ENCODE data around the gene SLC23A2.
"Not testable (repeated sequence)": the region's sequence is repeated elsewhere in the genome, so short reads cannot be mapped to it uniquely, and the experiment has no call there.

Gene SLC23A2

DNA sequence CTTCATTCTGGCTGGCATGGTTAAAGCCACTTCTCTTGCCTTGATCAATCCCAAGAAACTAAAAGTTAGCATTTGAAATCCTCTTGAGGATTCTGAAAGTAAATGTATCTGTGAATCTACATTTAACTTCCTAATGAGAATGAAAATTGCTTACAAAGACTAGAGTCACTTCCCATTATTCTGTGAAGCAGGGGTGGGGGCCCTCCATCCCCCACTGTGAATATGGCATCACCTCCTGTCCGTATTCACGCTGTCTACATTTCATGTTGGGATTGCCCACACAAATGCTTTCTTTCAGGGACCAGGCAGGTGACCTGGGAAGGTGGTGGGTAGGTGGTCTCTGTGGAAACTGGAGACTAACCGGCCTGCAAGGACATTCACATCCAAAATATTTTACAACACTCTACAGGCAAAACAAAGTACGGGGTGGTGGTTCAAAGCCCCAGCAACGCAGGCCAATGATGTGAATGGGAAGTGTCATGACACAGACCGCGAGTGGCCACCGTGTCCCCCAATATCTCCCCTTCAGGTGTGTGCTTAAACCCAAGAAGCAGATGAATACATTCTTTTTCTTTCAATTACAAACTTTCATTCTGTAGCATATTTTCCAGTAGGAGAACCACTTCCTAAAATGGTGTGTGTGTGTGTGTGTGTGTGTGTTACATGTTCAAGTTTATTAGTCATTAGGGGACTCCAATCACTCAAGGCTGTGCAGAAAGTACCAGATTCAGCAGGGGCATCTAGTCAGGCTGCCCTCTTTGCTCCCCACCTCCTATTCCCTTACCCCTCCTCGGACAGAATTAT is 147.4 kb downstream of the SLC23A2 start:
- no peaks in the 10 kb centered on the region for H3K4me1 ChIP-seq (ENCODE audit: control insufficient read depth in 1 of 2, insufficient read depth in 2 of 2, low read length in 2 of 2)
- H3K27me3 ChIP-seq (ENCODE audit: low read depth, low read length): no peaks in the 10 kb centered on the region
- no peak overlapping the region for H3K4me3 ChIP-seq (ENCODE audit: low read depth in 1 of 2, low read length in 2 of 2)
- peaks cover 35 to 45% of the 10 kb centered on the region in 2 donors for H3K36me3 ChIP-seq (ENCODE audit: control insufficient read depth in 1 of 2, insufficient read depth in 2 of 2, low read length in 2 of 2)
- no peak overlapping the region for H3K27ac ChIP-seq (ENCODE audit: low read length)
- H3K9me3 ChIP-seq (ENCODE audit: control insufficient read depth in 1 of 2, low read length in 2 of 2): no peaks in the 10 kb centered on the region

DNA sequence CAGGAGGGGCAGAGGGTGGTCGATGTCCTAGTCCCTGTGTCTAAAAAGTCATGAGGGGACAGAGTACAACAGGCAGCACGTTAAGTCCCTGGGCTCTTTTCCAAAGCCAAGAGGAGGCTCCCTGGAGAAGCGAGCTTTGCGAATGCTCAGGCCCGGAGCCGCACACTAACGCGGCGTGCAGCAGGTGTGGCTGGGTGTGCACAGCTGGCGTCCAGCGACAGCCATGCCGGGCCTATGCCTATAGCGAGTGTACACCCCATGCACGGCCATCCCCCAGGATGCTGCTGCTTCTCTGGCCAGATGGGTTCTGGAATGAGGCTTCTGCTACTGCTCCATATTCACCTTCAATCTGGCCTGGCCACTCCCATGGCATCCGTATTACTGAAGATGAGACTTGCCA is 148.3 kb downstream of the SLC23A2 start:
- no peaks in the 10 kb centered on the region for H3K4me1 ChIP-seq (ENCODE audit: control insufficient read depth in 1 of 2, insufficient read depth in 2 of 2, low read length in 2 of 2)
- peaks cover 25 to 35% of the 10 kb centered on the region in 2 donors for H3K36me3 ChIP-seq (ENCODE audit: control insufficient read depth in 1 of 2, insufficient read depth in 2 of 2, low read length in 2 of 2)
- no peak overlapping the region for H3K27ac ChIP-seq (ENCODE audit: low read length)
- H3K9me3 ChIP-seq (ENCODE audit: control insufficient read depth in 1 of 2, low read length in 2 of 2): no peaks in the 10 kb centered on the region
- H3K27me3 ChIP-seq (ENCODE audit: low read depth, low read length): no peaks in the 10 kb centered on the region
- H3K4me3 ChIP-seq (ENCODE audit: low read depth in 1 of 2, low read length in 2 of 2): no peak overlapping the region

DNA sequence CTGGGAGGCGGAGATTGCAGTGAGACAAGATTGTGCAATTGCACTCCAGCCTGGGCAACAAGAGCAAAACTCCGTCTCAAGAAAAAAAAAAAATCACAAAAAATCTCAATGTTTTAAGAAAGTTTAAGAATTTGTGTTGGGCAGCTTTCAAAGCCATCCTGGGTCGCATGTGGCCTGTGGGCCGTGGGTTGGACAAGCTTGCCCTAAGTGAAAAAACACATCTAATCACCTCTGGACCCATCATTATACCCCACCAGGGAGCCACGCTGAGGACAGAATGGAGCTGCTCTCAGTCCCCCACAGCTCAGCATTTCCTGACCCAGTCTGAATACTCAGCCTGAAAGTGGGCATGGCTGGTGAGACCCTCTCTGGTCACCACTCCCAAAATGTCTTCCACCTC is 150.3 kb downstream of the SLC23A2 start:
- Histone ChIP-seq H3K9me3 (ENCODE audit: control insufficient read depth in 1 of 2, low read length in 2 of 2) (no peaks in the 10 kb centered on the region), H3K4me1 (ENCODE audit: control insufficient read depth in 1 of 2, insufficient read depth in 2 of 2, low read length in 2 of 2) (no peaks in the 10 kb centered on the region), H3K27me3 (ENCODE audit: low read depth, low read length) (no peaks in the 10 kb centered on the region)

DNA sequence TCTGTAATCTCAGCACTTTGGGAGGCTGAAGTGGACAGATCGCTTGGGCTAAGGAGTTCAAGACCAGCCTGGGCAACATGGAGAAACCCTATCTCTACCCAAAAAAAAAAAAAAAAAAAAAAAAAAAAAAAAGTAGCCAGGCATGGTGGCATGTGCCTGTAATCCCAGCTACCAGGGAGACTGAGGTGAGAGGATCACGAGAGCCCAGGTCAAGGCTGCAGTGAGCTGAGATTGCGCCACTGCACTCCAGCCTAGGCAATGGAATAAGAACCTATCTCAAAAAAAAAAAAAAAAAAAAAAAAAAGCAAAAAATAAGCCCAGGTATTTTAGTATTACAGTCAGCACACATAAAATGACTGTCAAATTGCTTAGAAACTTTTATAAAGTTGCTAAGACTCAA is 152.5 kb downstream of the SLC23A2 start:
- not testable (repeated sequence) for H3K4me1 ChIP-seq (ENCODE audit: control insufficient read depth in 1 of 2, insufficient read depth in 2 of 2, low read length in 2 of 2); H3K27me3 ChIP-seq (ENCODE audit: low read depth, low read length); H3K4me3 ChIP-seq (ENCODE audit: low read depth in 1 of 2, low read length in 2 of 2); H3K9me3 ChIP-seq (ENCODE audit: control insufficient read depth in 1 of 2, low read length in 2 of 2); H3K27ac ChIP-seq (ENCODE audit: low read length); H3K36me3 ChIP-seq (ENCODE audit: control insufficient read depth in 1 of 2, insufficient read depth in 2 of 2, low read length in 2 of 2)

More for the DNA sequence above, 150.3 kb downstream of the SLC23A2 start:
- peaks cover 14 to 23% of the 10 kb centered on the region in 2 donors for H3K36me3 ChIP-seq (ENCODE audit: control insufficient read depth in 1 of 2, insufficient read depth in 2 of 2, low read length in 2 of 2)
- H3K4me3 ChIP-seq (ENCODE audit: low read depth in 1 of 2, low read length in 2 of 2): no peak overlapping the region
- H3K27ac ChIP-seq (ENCODE audit: low read length): no peak overlapping the region

DNA sequence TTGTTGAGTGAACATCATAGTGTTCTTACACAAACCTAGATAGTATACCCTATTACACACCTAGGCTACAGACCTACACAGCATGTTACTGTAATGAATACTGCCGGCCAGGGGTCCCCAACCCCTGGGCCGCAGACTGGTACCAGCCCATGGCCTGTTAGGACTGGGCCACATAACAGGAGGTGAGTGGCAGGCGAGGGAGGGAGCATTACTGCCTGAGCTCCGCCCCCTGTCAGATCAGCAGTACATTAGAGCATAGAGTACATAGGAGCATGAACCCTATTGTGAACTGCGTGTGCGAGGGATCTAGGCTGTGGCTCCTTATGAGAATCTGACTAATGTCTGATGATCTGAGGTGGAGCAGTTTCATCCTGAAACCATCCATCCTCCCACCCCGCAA is 153.3 kb downstream of the SLC23A2 start:
- Histone ChIP-seq H3K36me3 (ENCODE audit: control insufficient read depth in 1 of 2, insufficient read depth in 2 of 2, low read length in 2 of 2) (peaks cover 0 to 5% of the 10 kb centered on the region in 2 donors), H3K4me1 (ENCODE audit: control insufficient read depth in 1 of 2, insufficient read depth in 2 of 2, low read length in 2 of 2) (no peaks in the 10 kb centered on the region), H3K9me3 (ENCODE audit: control insufficient read depth in 1 of 2, low read length in 2 of 2) (peaks cover 0 to under 1% of the 10 kb centered on the region in 2 donors), H3K27me3 (ENCODE audit: low read depth, low read length) (no peaks in the 10 kb centered on the region), H3K27ac (ENCODE audit: low read length) (no peak overlapping the region), H3K4me3 (ENCODE audit: low read depth in 1 of 2, low read length in 2 of 2) (no peak overlapping the region)

DNA sequence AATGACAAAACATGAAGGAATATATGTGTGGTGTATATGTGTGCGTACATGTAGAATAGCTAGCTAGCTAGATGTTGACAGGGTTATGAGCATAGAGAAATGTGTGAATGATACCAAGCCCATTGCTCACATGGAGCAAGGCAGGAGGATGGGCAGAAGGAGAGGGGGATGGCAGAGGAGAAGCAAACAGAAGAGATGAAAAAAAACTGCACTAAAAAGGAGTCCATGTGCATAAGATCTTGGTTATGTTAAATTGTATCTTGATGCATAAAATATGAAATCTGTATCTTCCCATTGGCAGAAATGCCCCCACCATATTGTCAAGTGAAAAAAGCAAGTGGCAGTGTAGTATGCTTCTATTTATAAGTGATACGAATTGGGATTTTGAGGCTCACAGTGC is 154.5 kb downstream of the SLC23A2 start:
- H3K4me3 ChIP-seq (ENCODE audit: low read depth in 1 of 2, low read length in 2 of 2): no peak overlapping the region
- no peaks in the 10 kb centered on the region for H3K36me3 ChIP-seq (ENCODE audit: control insufficient read depth in 1 of 2, insufficient read depth in 2 of 2, low read length in 2 of 2)
- no peaks in the 10 kb centered on the region for H3K4me1 ChIP-seq (ENCODE audit: control insufficient read depth in 1 of 2, insufficient read depth in 2 of 2, low read length in 2 of 2)
- H3K9me3 ChIP-seq (ENCODE audit: control insufficient read depth in 1 of 2, low read length in 2 of 2): peaks cover 0 to 2% of the 10 kb centered on the region in 2 donors
- H3K27ac ChIP-seq (ENCODE audit: low read length): no peak overlapping the region
- H3K27me3 ChIP-seq (ENCODE audit: low read depth, low read length): no peaks in the 10 kb centered on the region

DNA sequence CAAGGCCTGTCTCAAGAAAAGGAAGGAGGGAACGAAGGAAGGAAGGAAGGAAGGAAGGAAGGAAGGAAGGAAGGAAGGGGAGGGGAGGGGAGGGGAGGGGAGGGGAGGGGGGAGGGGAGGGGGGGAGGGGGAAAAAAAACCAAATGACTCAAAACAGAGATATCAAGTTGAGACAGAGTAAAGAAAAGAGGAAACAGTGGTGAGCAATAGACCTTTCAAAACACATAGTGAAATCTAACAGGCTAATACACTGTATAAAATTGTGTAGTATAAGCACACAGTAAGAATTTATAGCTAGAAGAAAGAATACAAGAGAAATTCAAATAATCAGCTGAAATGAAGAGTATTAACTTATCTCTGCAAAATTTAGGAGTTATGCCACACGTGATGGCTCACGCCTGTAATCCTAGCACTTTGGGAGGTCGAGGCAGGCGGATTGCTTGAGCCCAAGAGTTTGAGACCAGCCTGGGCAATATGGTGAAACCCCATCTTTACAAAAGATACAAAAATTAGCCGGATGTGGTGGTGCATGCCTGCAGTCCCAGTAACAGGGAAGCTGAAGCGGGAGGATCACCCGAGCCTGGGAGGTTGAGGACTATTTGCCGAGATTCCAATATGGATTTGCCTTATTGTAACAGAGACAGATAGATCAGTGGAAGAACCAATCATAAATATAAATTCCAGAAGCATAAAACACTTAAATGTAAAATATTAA is 156.4 kb downstream of the SLC23A2 start:
- Histone ChIP-seq H3K27ac (ENCODE audit: low read length) (no peak overlapping the region), H3K9me3 (ENCODE audit: control insufficient read depth in 1 of 2, low read length in 2 of 2) (peaks cover 0 to 2% of the 10 kb centered on the region in 2 donors), H3K4me3 (ENCODE audit: low read depth in 1 of 2, low read length in 2 of 2) (no peak overlapping the region), H3K4me1 (ENCODE audit: control insufficient read depth in 1 of 2, insufficient read depth in 2 of 2, low read length in 2 of 2) (no peaks in the 10 kb centered on the region), H3K27me3 (ENCODE audit: low read depth, low read length) (no peaks in the 10 kb centered on the region), H3K36me3 (ENCODE audit: control insufficient read depth in 1 of 2, insufficient read depth in 2 of 2, low read length in 2 of 2) (no peaks in the 10 kb centered on the region)

DNA sequence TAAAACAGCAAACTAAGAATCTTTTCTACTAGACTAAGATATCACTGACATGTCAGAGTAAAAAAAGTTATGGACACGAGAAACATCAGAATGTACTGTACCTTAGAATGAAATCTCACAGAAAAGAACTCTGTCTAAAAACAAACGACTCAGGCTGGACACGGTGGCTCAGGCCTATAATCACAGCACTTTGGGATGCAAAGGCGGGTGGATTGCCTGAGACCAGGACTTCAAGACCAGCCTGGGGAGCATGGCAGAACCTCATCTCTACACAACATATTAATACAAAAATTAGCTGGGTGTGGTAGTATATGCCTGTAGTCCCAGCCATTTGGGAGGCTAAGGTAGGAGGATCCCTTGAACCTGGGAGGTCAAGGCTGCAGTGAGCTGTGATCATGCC is 157.0 kb downstream of the SLC23A2 start:
- H3K36me3 ChIP-seq (ENCODE audit: control insufficient read depth in 1 of 2, insufficient read depth in 2 of 2, low read length in 2 of 2): no peaks in the 10 kb centered on the region
- H3K27ac ChIP-seq (ENCODE audit: low read length): no peak overlapping the region
- H3K4me1 ChIP-seq (ENCODE audit: control insufficient read depth in 1 of 2, insufficient read depth in 2 of 2, low read length in 2 of 2): no peaks in the 10 kb centered on the region
- H3K27me3 ChIP-seq (ENCODE audit: low read depth, low read length): no peaks in the 10 kb centered on the region
- H3K9me3 ChIP-seq (ENCODE audit: control insufficient read depth in 1 of 2, low read length in 2 of 2): peaks cover 0 to 2% of the 10 kb centered on the region in 2 donors
- no peak overlapping the region for H3K4me3 ChIP-seq (ENCODE audit: low read depth in 1 of 2, low read length in 2 of 2)

DNA sequence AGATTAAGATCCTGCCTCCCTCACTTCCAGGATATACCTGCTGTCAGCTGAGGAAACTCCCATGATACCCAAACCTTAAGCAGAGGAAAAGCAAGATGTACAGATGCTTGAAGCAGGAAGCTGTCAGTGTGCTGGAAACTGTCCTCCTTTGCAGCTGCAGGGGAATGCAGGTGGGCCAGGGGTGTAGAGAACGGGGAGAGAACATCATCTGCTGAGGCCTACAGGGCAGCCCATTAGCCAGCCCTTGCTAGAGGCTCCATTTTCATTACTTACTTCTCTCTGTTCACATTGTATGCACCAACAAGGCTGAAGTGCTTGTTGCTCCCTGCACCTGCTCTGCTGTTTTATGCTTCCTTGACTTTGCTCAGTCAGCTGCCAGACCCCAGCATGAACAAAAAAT is 160.5 kb downstream of the SLC23A2 start:
- Histone ChIP-seq H3K36me3 (ENCODE audit: control insufficient read depth in 1 of 2, insufficient read depth in 2 of 2, low read length in 2 of 2) (no peaks in the 10 kb centered on the region), H3K4me3 (ENCODE audit: low read depth in 1 of 2, low read length in 2 of 2) (no peak overlapping the region), H3K9me3 (ENCODE audit: control insufficient read depth in 1 of 2, low read length in 2 of 2) (peaks cover 0 to 2% of the 10 kb centered on the region in 2 donors), H3K27me3 (ENCODE audit: low read depth, low read length) (no peaks in the 10 kb centered on the region), H3K27ac (ENCODE audit: low read length) (no peak overlapping the region), H3K4me1 (ENCODE audit: control insufficient read depth in 1 of 2, insufficient read depth in 2 of 2, low read length in 2 of 2) (peaks cover 0 to 13% of the 10 kb centered on the region in 2 donors)

DNA sequence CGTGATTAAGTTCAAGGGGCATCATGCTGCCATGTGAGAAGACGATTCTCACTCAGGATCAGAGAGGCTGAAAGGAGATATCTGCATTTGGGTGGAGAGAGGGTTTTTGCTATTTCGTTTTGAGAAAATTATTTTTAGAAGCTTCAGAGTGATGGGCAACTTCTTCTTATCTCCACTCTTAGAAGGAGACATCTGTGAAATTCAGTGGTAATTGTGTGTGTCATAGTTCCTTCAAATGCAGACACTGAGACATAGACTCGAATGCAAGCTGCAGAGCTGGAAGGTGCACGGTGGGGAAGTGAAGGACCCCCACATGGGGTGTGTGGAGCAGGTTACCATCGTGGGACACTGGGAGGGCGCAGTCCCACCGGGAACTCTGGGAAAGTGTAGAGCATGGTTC is 162.8 kb downstream of the SLC23A2 start:
- peaks cover 0 to 2% of the 10 kb centered on the region in 2 donors for H3K9me3 ChIP-seq (ENCODE audit: control insufficient read depth in 1 of 2, low read length in 2 of 2)
- H3K27ac ChIP-seq (ENCODE audit: low read length): no peak overlapping the region
- H3K36me3 ChIP-seq (ENCODE audit: control insufficient read depth in 1 of 2, insufficient read depth in 2 of 2, low read length in 2 of 2): no peaks in the 10 kb centered on the region
- H3K4me1 ChIP-seq (ENCODE audit: control insufficient read depth in 1 of 2, insufficient read depth in 2 of 2, low read length in 2 of 2): peaks cover 0 to 13% of the 10 kb centered on the region in 2 donors
- H3K27me3 ChIP-seq (ENCODE audit: low read depth, low read length): no peaks in the 10 kb centered on the region
- H3K4me3 ChIP-seq (ENCODE audit: low read depth in 1 of 2, low read length in 2 of 2): no peak overlapping the region

DNA sequence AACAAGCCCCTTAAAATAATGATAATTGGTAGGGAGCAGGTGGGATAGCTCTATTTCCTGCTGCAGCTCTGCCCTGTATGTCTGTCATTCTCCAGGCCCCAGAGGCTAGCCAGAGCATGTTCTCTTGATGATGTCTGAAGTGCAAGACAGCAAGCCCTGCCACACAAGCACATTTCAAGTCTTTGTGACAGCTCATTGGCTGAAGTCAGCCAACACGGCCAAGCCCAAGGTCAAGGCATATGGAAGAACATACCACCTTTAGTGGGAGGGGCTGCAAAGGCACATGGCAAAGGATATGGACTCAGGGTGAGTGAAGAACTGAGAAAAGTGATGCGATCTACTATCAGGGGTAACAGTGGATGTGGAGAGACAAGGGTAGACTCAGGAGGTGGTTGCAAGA is 163.6 kb downstream of the SLC23A2 start:
- Histone ChIP-seq H3K4me1 (ENCODE audit: control insufficient read depth in 1 of 2, insufficient read depth in 2 of 2, low read length in 2 of 2) (peaks cover 0 to 13% of the 10 kb centered on the region in 2 donors), H3K4me3 (ENCODE audit: low read depth in 1 of 2, low read length in 2 of 2) (no peak overlapping the region), H3K27ac (ENCODE audit: low read length) (no peak overlapping the region), H3K36me3 (ENCODE audit: control insufficient read depth in 1 of 2, insufficient read depth in 2 of 2, low read length in 2 of 2) (no peaks in the 10 kb centered on the region), H3K9me3 (ENCODE audit: control insufficient read depth in 1 of 2, low read length in 2 of 2) (no peaks in the 10 kb centered on the region), H3K27me3 (ENCODE audit: low read depth, low read length) (no peaks in the 10 kb centered on the region)

Data from muscle layer of duodenum (tissue), 2 donors.